ENCODE measurements around the gene ZMPSTE24. TPM values are rescaled to one million over a fixed set of nuclear protein-coding genes. Genes with fewer than 3 reads are reported as not detected.

ZMPSTE24 gene
- total RNA-seq, 1 experiment from 2014 or later = 65.4 TPM

DNA sequence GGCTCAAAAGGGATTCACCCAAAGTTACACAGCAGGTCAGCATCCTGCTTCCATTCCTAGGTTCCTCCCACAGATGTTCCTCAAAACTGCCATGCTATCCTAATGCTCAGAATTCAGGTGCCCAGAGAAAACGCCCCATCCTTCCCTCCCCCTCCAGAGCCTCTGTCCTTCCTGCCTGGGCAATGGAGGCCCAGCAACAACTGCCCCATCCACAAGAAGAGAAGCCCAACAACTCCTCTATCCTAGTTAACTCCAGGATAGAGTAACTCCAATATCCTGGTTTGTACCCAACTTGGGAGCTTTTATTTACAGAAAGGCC lies 42.2 kb downstream of the ZMPSTE24 start:
- Histone ChIP-seq H3K9me3 (ENCODE audit: control insufficient read depth, insufficient read depth, low read depth, low read length) (no peaks in the 10 kb centered on the region), H3K36me3 (ENCODE audit: control insufficient read depth, insufficient read depth, low read length) (no peaks in the 10 kb centered on the region), H3K27me3 (ENCODE audit: control insufficient read depth, insufficient read depth, low read length) (no peaks in the 10 kb centered on the region), H3K4me1 (ENCODE audit: control insufficient read depth, insufficient read depth, low read length) (no peaks in the 10 kb centered on the region), H3K27ac (ENCODE audit: low read length) (no peak overlapping the region), H3K4me3 (ENCODE audit: low read depth in 2 of 2, low read length in 2 of 2) (no peak overlapping the region)
- CTCF ChIA-PET = interaction anchor here (0.8 kb wide), 1 partner anchor 15 kb away, joined by 3 read pairs; no protein-coding TSS in a partner anchor
- TF ChIP-seq, protein P1, sequence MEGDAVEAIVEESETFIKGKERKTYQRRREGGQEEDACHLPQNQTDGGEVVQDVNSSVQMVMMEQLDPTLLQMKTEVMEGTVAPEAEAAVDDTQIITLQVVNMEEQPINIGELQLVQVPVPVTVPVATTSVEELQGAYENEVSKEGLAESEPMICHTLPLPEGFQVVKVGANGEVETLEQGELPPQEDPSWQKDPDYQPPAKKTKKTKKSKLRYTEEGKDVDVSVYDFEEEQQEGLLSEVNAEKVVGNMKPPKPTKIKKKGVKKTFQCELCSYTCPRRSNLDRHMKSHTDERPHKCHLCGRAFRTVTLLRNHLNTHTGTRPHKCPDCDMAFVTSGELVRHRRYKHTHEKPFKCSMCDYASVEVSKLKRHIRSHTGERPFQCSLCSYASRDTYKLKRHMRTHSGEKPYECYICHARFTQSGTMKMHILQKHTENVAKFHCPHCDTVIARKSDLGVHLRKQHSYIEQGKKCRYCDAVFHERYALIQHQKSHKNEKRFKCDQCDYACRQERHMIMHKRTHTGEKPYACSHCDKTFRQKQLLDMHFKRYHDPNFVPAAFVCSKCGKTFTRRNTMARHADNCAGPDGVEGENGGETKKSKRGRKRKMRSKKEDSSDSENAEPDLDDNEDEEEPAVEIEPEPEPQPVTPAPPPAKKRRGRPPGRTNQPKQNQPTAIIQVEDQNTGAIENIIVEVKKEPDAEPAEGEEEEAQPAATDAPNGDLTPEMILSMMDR (IDR thresholded peaks at IDR 0.05) = no peak
- TF ChIP-seq TCF7L2 (IDR thresholded peaks at IDR 0.05; ENCODE audit: low read depth, low read length) (no peak), SIN3A (IDR thresholded peaks at IDR 0.05; ENCODE audit: borderline replicate concordance, insufficient read depth, low read depth, low read length) (no peak), POLR2AphosphoS5 (IDR thresholded peaks at IDR 0.05; ENCODE audit: low read depth, low read length) (no peak)
- POLR2A ChIA-PET = interaction anchor here (0.5 kb wide), 1 partner anchor 125 kb away, joined by 10 read pairs; no protein-coding TSS in a partner anchor
- no peak for DNase-seq (ENCODE audit: low read depth, low spot score)
- in situ Hi-C loops (cut with HindIII; ENCODE audit: low pct_unique_long_range_greater_than_20kb, low sequenced_read_pairs) = no loop called here
- BruUV-seq (replicated peaks) = no TSS peak
- ATAC-seq = no peak
- intact Hi-C loops (cut with micrococcal nuclease; ENCODE audit: unreplicated experiment) = no loop called here

DNA sequence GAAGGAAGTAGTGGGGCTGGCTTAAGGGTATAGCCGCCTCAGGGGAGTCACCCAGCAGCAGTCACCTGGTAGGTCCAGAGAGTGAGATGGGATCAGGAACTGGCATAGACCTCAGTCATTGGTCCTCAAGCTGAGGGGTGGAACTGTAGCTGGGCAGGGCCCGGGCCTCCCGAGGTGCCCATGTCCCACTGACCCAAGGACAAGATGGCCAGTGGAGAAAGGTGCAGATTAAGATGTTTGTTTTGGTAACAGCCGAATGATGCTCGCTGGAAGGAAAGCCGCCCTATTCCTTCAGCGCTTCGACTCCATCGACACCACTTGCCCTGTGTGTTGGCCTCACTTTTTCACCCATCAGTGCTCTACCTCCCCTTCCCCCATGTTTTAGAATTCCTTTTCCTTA lies 42.6 kb downstream of the ZMPSTE24 start:
- intact Hi-C loops (cut with micrococcal nuclease; ENCODE audit: unreplicated experiment) = no loop called here

DNA sequence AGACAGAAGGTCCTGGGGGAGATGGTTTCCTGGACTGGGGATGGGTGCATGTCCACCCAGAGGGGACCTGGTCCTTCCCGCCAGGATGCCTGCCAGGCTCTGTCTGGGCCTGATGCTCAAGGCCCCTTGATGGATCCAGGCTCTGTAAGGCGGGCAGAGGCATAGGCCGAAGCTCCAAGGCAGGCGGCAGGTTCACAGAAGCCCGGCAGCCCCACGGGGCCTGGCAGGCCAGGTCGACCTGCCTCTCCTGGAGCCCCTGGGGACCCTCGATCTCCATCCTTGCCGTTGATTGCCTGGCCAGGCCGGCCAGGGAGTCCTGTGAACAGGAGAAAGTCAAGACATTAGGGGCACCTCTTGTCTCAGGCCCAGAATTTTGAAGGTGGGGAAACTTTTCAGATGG lies 43.0 kb downstream of the ZMPSTE24 start:
- CTCF ChIA-PET = interaction anchor here (0.8 kb wide), 1 partner anchor 14 kb away, joined by 3 read pairs; no protein-coding TSS in a partner anchor
- in situ Hi-C loops (cut with HindIII; ENCODE audit: low pct_unique_long_range_greater_than_20kb, low sequenced_read_pairs) = no loop called here
- BruUV-seq (replicated peaks) = no TSS peak

More for the DNA sequence above, 42.6 kb downstream of the ZMPSTE24 start:
- no peaks in the 10 kb centered on the region for H3K9me3 ChIP-seq (ENCODE audit: control insufficient read depth, insufficient read depth, low read depth, low read length)
- in situ Hi-C loops (cut with HindIII; ENCODE audit: low pct_unique_long_range_greater_than_20kb, low sequenced_read_pairs) = no loop called here
- DNase-seq (ENCODE audit: low read depth, low spot score) (no peak), ATAC-seq (no peak)
- CTCF ChIA-PET = interaction anchor here (0.8 kb wide), 1 partner anchor 14 kb away, joined by 3 read pairs; no protein-coding TSS in a partner anchor
- H3K4me1 ChIP-seq (ENCODE audit: control insufficient read depth, insufficient read depth, low read length) = no peaks in the 10 kb centered on the region
- no TSS peak for BruUV-seq (replicated peaks)
- H3K36me3 ChIP-seq (ENCODE audit: control insufficient read depth, insufficient read depth, low read length) = no peaks in the 10 kb centered on the region
- no peak overlapping the region for H3K4me3 ChIP-seq (ENCODE audit: low read depth in 2 of 2, low read length in 2 of 2)
- POLR2A ChIA-PET = interaction anchor here (0.5 kb wide), 1 partner anchor 126 kb away, joined by 10 read pairs; no protein-coding TSS in a partner anchor
- TF ChIP-seq, protein P2, sequence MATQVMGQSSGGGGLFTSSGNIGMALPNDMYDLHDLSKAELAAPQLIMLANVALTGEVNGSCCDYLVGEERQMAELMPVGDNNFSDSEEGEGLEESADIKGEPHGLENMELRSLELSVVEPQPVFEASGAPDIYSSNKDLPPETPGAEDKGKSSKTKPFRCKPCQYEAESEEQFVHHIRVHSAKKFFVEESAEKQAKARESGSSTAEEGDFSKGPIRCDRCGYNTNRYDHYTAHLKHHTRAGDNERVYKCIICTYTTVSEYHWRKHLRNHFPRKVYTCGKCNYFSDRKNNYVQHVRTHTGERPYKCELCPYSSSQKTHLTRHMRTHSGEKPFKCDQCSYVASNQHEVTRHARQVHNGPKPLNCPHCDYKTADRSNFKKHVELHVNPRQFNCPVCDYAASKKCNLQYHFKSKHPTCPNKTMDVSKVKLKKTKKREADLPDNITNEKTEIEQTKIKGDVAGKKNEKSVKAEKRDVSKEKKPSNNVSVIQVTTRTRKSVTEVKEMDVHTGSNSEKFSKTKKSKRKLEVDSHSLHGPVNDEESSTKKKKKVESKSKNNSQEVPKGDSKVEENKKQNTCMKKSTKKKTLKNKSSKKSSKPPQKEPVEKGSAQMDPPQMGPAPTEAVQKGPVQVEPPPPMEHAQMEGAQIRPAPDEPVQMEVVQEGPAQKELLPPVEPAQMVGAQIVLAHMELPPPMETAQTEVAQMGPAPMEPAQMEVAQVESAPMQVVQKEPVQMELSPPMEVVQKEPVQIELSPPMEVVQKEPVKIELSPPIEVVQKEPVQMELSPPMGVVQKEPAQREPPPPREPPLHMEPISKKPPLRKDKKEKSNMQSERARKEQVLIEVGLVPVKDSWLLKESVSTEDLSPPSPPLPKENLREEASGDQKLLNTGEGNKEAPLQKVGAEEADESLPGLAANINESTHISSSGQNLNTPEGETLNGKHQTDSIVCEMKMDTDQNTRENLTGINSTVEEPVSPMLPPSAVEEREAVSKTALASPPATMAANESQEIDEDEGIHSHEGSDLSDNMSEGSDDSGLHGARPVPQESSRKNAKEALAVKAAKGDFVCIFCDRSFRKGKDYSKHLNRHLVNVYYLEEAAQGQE (IDR thresholded peaks at IDR 0.05; ENCODE audit: insufficient read depth in 1 of 2, low read depth in 2 of 2, low read length in 1 of 2) = no peak
- TF ChIP-seq SIN3A (IDR thresholded peaks at IDR 0.05; ENCODE audit: borderline replicate concordance, insufficient read depth, low read depth, low read length) (no peak), TCF7L2 (IDR thresholded peaks at IDR 0.05; ENCODE audit: low read depth, low read length) (no peak)
- H3K27ac ChIP-seq (ENCODE audit: low read length) = no peak overlapping the region
- no peaks in the 10 kb centered on the region for H3K27me3 ChIP-seq (ENCODE audit: control insufficient read depth, insufficient read depth, low read length)

More for the DNA sequence above, 43.0 kb downstream of the ZMPSTE24 start:
- ATAC-seq (no peak), DNase-seq (ENCODE audit: low read depth, low spot score) (no peak)
- H3K36me3 ChIP-seq (ENCODE audit: control insufficient read depth, insufficient read depth, low read length) = no peaks in the 10 kb centered on the region
- no peak overlapping the region for H3K27ac ChIP-seq (ENCODE audit: low read length)
- TF ChIP-seq, protein P2 (IDR thresholded peaks at IDR 0.05; ENCODE audit: insufficient read depth in 1 of 2, low read depth in 2 of 2, low read length in 1 of 2) = no peak
- TF ChIP-seq, protein P1 (IDR thresholded peaks at IDR 0.05) = no peak
- H3K4me3 ChIP-seq (ENCODE audit: low read depth in 2 of 2, low read length in 2 of 2) = no peak overlapping the region
- no peaks in the 10 kb centered on the region for H3K4me1 ChIP-seq (ENCODE audit: control insufficient read depth, insufficient read depth, low read length)
- intact Hi-C loops (cut with micrococcal nuclease; ENCODE audit: unreplicated experiment) = no loop called here
- H3K9me3 ChIP-seq (ENCODE audit: control insufficient read depth, insufficient read depth, low read depth, low read length) = no peaks in the 10 kb centered on the region
- H3K27me3 ChIP-seq (ENCODE audit: control insufficient read depth, insufficient read depth, low read length) = no peaks in the 10 kb centered on the region
- POLR2A ChIA-PET = no interaction called here
